Keratinocyte (primary cell): ENCODE measurements around the gene ZGPAT. TPM values are rescaled to one million over a fixed set of nuclear protein-coding genes. Genes with fewer than 3 reads are reported as not detected.

Source experiments
- DNase-seq: peaks from one replicate; pipeline ENCODE4 v3.0.0-alpha.2; 2011; ENCODE audit warnings: low read depth, missing footprints, low spot score
- FAIRE-seq: peaks from 2 replicates; lab custom pipeline; 2011; peaks lifted over from hg19 to GRCh38; lab: Jason Lieb, UNC
- H2AFZ ChIP-seq: 2 replicates; pipeline ENCODE4 v1.6.0; 2012; ENCODE audit warnings: low read length, control low read depth, inconsistent platforms; ENCODE audit not compliant: control insufficient read depth
- H3K27ac ChIP-seq: 2 replicates; pipeline ENCODE4 v1.5.1; 2011; ENCODE audit warnings: low read length; ENCODE audit not compliant: control insufficient read depth, insufficient read depth
- H3K27me3 ChIP-seq: 3 replicates; pipeline ENCODE4 v1.6.0; 2011; ENCODE audit warnings: low read length; ENCODE audit not compliant: control insufficient read depth, insufficient read depth; ENCODE audit errors: extremely low read depth
- H3K36me3 ChIP-seq, 2 experiments: 2 replicates in 1 of 2; 3 replicates in 1 of 2; pipeline ENCODE4 v1.5.1; 2011; ENCODE audit warnings: low read length in 2 of 2, mild to moderate bottlenecking in 1 of 2; ENCODE audit not compliant: control insufficient read depth in 2 of 2, insufficient read depth in 2 of 2; ENCODE audit errors: extremely low read depth in 1 of 2
- H3K4me1 ChIP-seq: 3 replicates; pipeline ENCODE4 v1.5.1; 2011; ENCODE audit warnings: low read length; ENCODE audit not compliant: control insufficient read depth, insufficient read depth; ENCODE audit errors: extremely low read depth
- H3K4me2 ChIP-seq: 3 replicates; pipeline ENCODE4 v1.6.0; 2011; ENCODE audit warnings: low read depth, low read length; ENCODE audit not compliant: control insufficient read depth, insufficient read depth; ENCODE audit errors: extremely low read depth
- H3K4me3 ChIP-seq, 3 experiments: fragments of 200-600 bp in 1 of 3; sonication (generic) in 1 of 3; 2 replicates in 2 of 3; 3 replicates in 1 of 3; pipeline ENCODE4 v1.5.1; 2011 to 2016; ENCODE audit warnings: low read length in 3 of 3, mild to moderate bottlenecking in 3 of 3, control low read depth in 2 of 3, inconsistent platforms in 1 of 3, low read depth in 1 of 3, mixed read lengths in 1 of 3, mixed run types in 1 of 3, moderate library complexity in 1 of 3; ENCODE audit not compliant: control insufficient read depth in 2 of 3, insufficient read depth in 2 of 3; ENCODE audit errors: extremely low read depth in 1 of 3
- H3K79me2 ChIP-seq: 2 replicates; pipeline ENCODE4 v1.6.0; 2012; ENCODE audit warnings: low read length; ENCODE audit not compliant: control insufficient read depth, insufficient read depth
- H3K9ac ChIP-seq: 3 replicates; pipeline ENCODE4 v1.6.0; 2011; ENCODE audit warnings: low read length; ENCODE audit not compliant: control insufficient read depth, insufficient read depth; ENCODE audit errors: extremely low read depth
- H3K9me1 ChIP-seq: 3 replicates; pipeline ENCODE4 v1.6.0; 2011; ENCODE audit warnings: low read length; ENCODE audit not compliant: control insufficient read depth, insufficient read depth; ENCODE audit errors: extremely low read depth
- H3K9me3 ChIP-seq: 2 replicates; pipeline ENCODE4 v1.5.1; 2012; ENCODE audit warnings: low read depth, low read length; ENCODE audit not compliant: control insufficient read depth
- H4K20me1 ChIP-seq: 3 replicates; pipeline ENCODE4 v1.6.0; 2011; ENCODE audit warnings: low read length; ENCODE audit not compliant: control insufficient read depth, insufficient read depth; ENCODE audit errors: extremely low read depth
- EZH2 ChIP-seq: IDR thresholded peaks from one replicate; pipeline ENCODE4 v1.6.1; 2012; ENCODE audit warnings: inconsistent platforms, mild to moderate bottlenecking, low read length, moderate library complexity
- dilution Hi-C: fragments of 300-500 bp; cut with MboI; formaldehyde crosslinking; loops from one replicate; pipeline ENCODE4 v1.7.0; 2020; ENCODE audit warnings: low sequenced_read_pairs; ENCODE audit not compliant: extremely low pct_ligation_motif_present
- polyA plus RNA-seq, 5 experiments: library from polyadenylated mRNA; depleted of rRNA in 3 of 5; stranded (reverse) in 3 of 5; stranded (forward) in 1 of 5; unstranded in 1 of 5; fragments of >200 nt; gene quantifications; 1 replicate in 1 of 5; 2 replicates in 3 of 5; 3 replicates in 1 of 5; pipeline versions ENCODE4 v1.2.1 to v1.2.3, GENCODE V29; 2011 to 2012; ENCODE audit warnings: missing spikeins in 2 of 5, low read depth in 1 of 5, low replicate concordance in 1 of 5
- TF ChIP-seq, protein P1 (sequence below), 3 experiments: IDR thresholded peaks in 1 of 3; conservative IDR thresholded peaks in 1 of 3; optimal IDR thresholded peaks in 1 of 3; 2 replicates in 2 of 3; 3 replicates in 1 of 3; pipeline versions ENCODE3 to v1.5.1; 2011; ENCODE audit warnings: low read length in 3 of 3, mild to moderate bottlenecking in 3 of 3, moderate library complexity in 2 of 3, control low read depth in 1 of 3, inconsistent platforms in 1 of 3; ENCODE audit not compliant: insufficient read depth in 2 of 3; ENCODE audit errors: extremely low read depth in 1 of 3

The ZGPAT gene
- polyA plus RNA-seq, 1 donor (not counting 4 experiments of a cell fraction or from before 2014, with no cell fraction given): 7.8 TPM

DNA sequence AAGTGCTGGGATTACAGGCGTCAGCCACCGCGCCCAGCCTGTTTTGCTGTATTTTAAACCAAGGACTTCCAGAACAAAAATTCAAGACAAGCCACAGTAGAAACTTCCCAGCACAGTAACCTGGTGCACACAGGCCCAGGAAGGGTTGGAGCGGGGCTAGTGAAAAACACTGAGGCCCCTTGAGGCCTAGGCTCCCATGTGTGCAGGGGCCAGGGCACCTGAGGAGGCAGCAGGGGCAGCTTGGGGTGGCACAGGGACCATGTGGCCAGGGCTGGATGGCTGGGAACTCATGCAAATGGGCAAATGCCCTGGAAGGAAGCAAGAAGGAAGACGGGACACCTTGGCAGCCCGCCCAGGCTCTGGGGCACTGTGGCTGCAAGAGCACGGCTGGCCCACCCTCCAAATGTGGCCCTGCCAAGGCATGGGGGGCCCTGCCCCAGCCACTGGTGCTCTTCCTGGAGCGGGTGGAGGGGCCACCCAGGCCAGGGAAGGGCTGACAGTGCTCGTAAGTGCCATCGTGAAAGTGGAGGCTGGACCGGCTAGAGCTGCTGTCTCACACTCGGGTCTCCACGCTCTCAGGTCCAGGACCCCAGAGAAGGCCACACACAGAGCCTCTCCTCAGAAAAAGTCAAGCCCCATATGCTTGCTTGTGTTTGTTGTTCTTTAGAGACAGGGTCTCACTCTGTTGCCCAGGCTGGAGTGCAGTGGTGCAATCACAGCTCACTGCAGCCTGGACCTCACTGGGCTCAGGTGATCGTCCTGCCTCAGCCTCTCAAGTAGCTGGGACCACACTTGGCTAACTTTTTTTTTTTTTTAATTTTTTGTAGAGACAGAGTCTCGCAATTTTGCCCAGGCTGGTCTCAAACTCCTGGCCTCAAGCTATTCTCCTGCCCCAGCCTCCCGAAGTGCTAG is 42.0 kb downstream of the ZGPAT start:
- H3K4me1 ChIP-seq: no peaks in the 10 kb centered on the region
- no peaks in the 10 kb centered on the region for H4K20me1 ChIP-seq
- DNase-seq: no peak
- H3K36me3 ChIP-seq: no peaks in the 10 kb centered on the region
- no peak overlapping the region for H2AFZ ChIP-seq
- no peaks in the 10 kb centered on the region for H3K9me1 ChIP-seq
- TF ChIP-seq EZH2: no peak
- TF ChIP-seq, protein P1, sequence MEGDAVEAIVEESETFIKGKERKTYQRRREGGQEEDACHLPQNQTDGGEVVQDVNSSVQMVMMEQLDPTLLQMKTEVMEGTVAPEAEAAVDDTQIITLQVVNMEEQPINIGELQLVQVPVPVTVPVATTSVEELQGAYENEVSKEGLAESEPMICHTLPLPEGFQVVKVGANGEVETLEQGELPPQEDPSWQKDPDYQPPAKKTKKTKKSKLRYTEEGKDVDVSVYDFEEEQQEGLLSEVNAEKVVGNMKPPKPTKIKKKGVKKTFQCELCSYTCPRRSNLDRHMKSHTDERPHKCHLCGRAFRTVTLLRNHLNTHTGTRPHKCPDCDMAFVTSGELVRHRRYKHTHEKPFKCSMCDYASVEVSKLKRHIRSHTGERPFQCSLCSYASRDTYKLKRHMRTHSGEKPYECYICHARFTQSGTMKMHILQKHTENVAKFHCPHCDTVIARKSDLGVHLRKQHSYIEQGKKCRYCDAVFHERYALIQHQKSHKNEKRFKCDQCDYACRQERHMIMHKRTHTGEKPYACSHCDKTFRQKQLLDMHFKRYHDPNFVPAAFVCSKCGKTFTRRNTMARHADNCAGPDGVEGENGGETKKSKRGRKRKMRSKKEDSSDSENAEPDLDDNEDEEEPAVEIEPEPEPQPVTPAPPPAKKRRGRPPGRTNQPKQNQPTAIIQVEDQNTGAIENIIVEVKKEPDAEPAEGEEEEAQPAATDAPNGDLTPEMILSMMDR (optimal IDR thresholded peaks at IDR 0.05 in 1 of 3, IDR thresholded peaks at IDR 0.05 in 1 of 3, conservative IDR thresholded peaks at IDR 0.05 in 1 of 3; ENCODE audit: extremely low read depth in 1 of 3, insufficient read depth in 2 of 3, low read length in 3 of 3): no peak
- H3K9me3 ChIP-seq: no peaks in the 10 kb centered on the region
- no peak for FAIRE-seq
- H3K79me2 ChIP-seq: no peaks in the 10 kb centered on the region
- H3K9ac ChIP-seq: no peak overlapping the region
- no peak overlapping the region for H3K27ac ChIP-seq
- H3K4me3 ChIP-seq: no peak overlapping the region
- peaks cover 3% of the 10 kb centered on the region for H3K27me3 ChIP-seq
- H3K4me2 ChIP-seq: no peak overlapping the region
- dilution Hi-C loops: no loop called here

DNA sequence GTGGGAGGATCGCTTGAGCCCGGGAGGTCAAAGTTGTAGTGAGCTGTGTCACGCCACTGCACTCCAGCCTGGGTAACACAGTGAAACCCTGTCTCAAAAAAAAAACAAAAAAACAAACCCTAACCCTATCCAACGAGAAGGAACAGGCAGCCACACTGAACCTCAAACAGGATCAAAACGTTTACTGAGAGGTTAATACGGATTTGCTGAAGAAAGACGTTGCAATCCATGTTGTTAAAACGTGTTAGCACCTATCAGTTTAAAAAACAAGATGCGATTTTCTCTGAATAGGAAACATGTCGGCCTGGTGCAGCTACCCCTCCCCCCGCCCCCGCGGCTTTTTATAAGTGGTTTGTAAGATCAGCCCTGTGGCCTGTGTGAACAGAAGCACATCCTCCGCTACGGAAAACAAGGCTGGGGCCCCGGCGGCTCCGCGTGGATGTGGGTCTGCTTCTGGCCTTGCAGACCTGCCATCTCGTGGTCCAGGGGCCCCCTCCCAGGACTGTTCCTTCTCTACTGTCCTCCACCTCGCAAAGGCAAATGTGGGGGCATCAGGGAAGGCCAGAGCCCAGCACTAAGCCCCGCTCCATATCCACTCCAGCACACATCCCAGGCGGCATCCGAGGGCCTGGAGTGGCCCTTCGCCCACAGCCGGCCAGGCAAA is 43.1 kb downstream of the ZGPAT start:
- TF ChIP-seq EZH2: no peak
- TF ChIP-seq, protein P1 (optimal IDR thresholded peaks at IDR 0.05 in 1 of 3, IDR thresholded peaks at IDR 0.05 in 1 of 3, conservative IDR thresholded peaks at IDR 0.05 in 1 of 3; ENCODE audit: extremely low read depth in 1 of 3, insufficient read depth in 2 of 3, low read length in 3 of 3): no peak
- H3K36me3 ChIP-seq: no peaks in the 10 kb centered on the region
- FAIRE-seq: no peak
- H3K9ac ChIP-seq: no peak overlapping the region
- no peaks in the 10 kb centered on the region for H4K20me1 ChIP-seq
- H3K4me2 ChIP-seq: no peak overlapping the region
- H3K4me1 ChIP-seq: no peaks in the 10 kb centered on the region
- dilution Hi-C loops: no loop called here
- no peak overlapping the region for H3K27ac ChIP-seq
- no peaks in the 10 kb centered on the region for H3K9me3 ChIP-seq
- no peak for DNase-seq
- peaks cover 3% of the 10 kb centered on the region for H3K27me3 ChIP-seq
- no peaks in the 10 kb centered on the region for H3K79me2 ChIP-seq
- H2AFZ ChIP-seq: no peak overlapping the region
- H3K9me1 ChIP-seq: no peaks in the 10 kb centered on the region
- H3K4me3 ChIP-seq: no peak overlapping the region
